Osteoblast (primary cell): Measurements from ENCODE around the gene GRWD1. TPM values are rescaled to one million over a fixed set of nuclear protein-coding genes. Genes with fewer than 3 reads are reported as not detected.
A peak's percentile ranks its signal among the peaks of the same experiment; 100 is the strongest.

ENCODE experiments used
- DNase-seq: peaks from one replicate; pipeline ENCODE4 v3.0.0; 2011; ENCODE audit warnings: low spot score, mixed read lengths; ENCODE audit not compliant: insufficient read length; ENCODE audit errors: missing footprints
- H2AFZ ChIP-seq: 2 replicates; pipeline ENCODE4 v1.6.0; 2011; ENCODE audit warnings: mild to moderate bottlenecking, low read length
- H3K27ac ChIP-seq: 2 replicates; pipeline ENCODE4 v1.5.1; 2011; ENCODE audit warnings: mild to moderate bottlenecking, low read depth, low read length, moderate library complexity
- H3K27me3 ChIP-seq: 2 replicates; pipeline ENCODE4 v1.6.0; 2012; ENCODE audit warnings: mild to moderate bottlenecking, control low read depth, inconsistent platforms, low read length, moderate library complexity; ENCODE audit not compliant: insufficient read depth
- H3K36me3 ChIP-seq: 2 replicates; pipeline ENCODE4 v1.5.1; 2011; ENCODE audit warnings: mild to moderate bottlenecking, low read length, control low read depth, moderate library complexity; ENCODE audit not compliant: insufficient read depth
- H3K4me1 ChIP-seq: 2 replicates; pipeline ENCODE4 v1.5.1; 2011; ENCODE audit warnings: mild to moderate bottlenecking, low read length, control low read depth, moderate library complexity; ENCODE audit not compliant: insufficient read depth
- H3K4me2 ChIP-seq: 2 replicates; pipeline ENCODE4 v1.6.0; 2011; ENCODE audit warnings: mild to moderate bottlenecking, low read length; ENCODE audit not compliant: insufficient read depth
- H3K4me3 ChIP-seq: fragments of 200-600 bp; sonication (generic); 3 replicates; pipeline ENCODE4 v1.5.1; 2012; ENCODE audit warnings: mild to moderate bottlenecking, low read length, inconsistent platforms; ENCODE audit not compliant: insufficient read depth
- H3K79me2 ChIP-seq: 2 replicates; pipeline ENCODE4 v1.6.0; 2012; ENCODE audit warnings: mild to moderate bottlenecking, low read length, control low read depth, inconsistent platforms; ENCODE audit not compliant: insufficient read depth
- H3K9me3 ChIP-seq: 2 replicates; pipeline ENCODE4 v1.5.1; 2011; ENCODE audit warnings: low read depth, low read length, control low read depth
- H4K20me1 ChIP-seq: 2 replicates; pipeline ENCODE4 v1.6.0; 2012; ENCODE audit warnings: mild to moderate bottlenecking, low read length, control low read depth; ENCODE audit not compliant: insufficient read depth
- total RNA-seq: library from RNA; depleted of rRNA; stranded (reverse); fragments of >200 nt; gene quantifications from 2 replicates; pipeline ENCODE4 v1.2.3, GENCODE V29; 2012
- TF ChIP-seq, protein P1 (sequence below): IDR thresholded peaks from 2 replicates; pipeline ENCODE4 v1.5.1; 2011; ENCODE audit warnings: mild to moderate bottlenecking, low read depth, low read length, moderate library complexity; ENCODE audit errors: extremely low read depth

GRWD1 gene
- total RNA-seq, 1 donor = 25.0 TPM

GRCh38 chr19:48497728-48498594 is 52.2 kb downstream of the GRWD1 start:
- DNase-seq = peak; percentile 82
- Histone ChIP-seq H3K36me3 (no peaks in the 10 kb centered on the region), H2AFZ (no peak overlapping the region), H3K9me3 (no peaks in the 10 kb centered on the region), H3K4me2 (no peak overlapping the region), H3K27ac (no peak overlapping the region), H3K4me1 (no peaks in the 10 kb centered on the region), H3K4me3 (no peak overlapping the region), H3K79me2 (no peaks in the 10 kb centered on the region), H4K20me1 (peaks cover 5% of the 10 kb centered on the region), H3K27me3 (peaks cover 35% of the 10 kb centered on the region)
- TF ChIP-seq, protein P1, sequence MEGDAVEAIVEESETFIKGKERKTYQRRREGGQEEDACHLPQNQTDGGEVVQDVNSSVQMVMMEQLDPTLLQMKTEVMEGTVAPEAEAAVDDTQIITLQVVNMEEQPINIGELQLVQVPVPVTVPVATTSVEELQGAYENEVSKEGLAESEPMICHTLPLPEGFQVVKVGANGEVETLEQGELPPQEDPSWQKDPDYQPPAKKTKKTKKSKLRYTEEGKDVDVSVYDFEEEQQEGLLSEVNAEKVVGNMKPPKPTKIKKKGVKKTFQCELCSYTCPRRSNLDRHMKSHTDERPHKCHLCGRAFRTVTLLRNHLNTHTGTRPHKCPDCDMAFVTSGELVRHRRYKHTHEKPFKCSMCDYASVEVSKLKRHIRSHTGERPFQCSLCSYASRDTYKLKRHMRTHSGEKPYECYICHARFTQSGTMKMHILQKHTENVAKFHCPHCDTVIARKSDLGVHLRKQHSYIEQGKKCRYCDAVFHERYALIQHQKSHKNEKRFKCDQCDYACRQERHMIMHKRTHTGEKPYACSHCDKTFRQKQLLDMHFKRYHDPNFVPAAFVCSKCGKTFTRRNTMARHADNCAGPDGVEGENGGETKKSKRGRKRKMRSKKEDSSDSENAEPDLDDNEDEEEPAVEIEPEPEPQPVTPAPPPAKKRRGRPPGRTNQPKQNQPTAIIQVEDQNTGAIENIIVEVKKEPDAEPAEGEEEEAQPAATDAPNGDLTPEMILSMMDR = no peak

- peaks cover 35% of the 10 kb centered on the region for H3K27me3 ChIP-seq
- DNase-seq = peak; percentile 75
- H3K9me3 ChIP-seq = no peaks in the 10 kb centered on the region
- no peak overlapping the region for H3K4me2 ChIP-seq
- TF ChIP-seq, protein P1 = no peak
- no peaks in the 10 kb centered on the region for H3K4me1 ChIP-seq
- H3K27ac ChIP-seq = no peak overlapping the region
- H3K79me2 ChIP-seq = no peaks in the 10 kb centered on the region
- peaks cover 5% of the 10 kb centered on the region for H4K20me1 ChIP-seq
- no peaks in the 10 kb centered on the region for H3K36me3 ChIP-seq
- no peak overlapping the region for H2AFZ ChIP-seq
- no peak overlapping the region for H3K4me3 ChIP-seq
Measured at GRCh38 chr19:48498595-48499311, 53.0 kb downstream of the GRWD1 start.

DNA sequence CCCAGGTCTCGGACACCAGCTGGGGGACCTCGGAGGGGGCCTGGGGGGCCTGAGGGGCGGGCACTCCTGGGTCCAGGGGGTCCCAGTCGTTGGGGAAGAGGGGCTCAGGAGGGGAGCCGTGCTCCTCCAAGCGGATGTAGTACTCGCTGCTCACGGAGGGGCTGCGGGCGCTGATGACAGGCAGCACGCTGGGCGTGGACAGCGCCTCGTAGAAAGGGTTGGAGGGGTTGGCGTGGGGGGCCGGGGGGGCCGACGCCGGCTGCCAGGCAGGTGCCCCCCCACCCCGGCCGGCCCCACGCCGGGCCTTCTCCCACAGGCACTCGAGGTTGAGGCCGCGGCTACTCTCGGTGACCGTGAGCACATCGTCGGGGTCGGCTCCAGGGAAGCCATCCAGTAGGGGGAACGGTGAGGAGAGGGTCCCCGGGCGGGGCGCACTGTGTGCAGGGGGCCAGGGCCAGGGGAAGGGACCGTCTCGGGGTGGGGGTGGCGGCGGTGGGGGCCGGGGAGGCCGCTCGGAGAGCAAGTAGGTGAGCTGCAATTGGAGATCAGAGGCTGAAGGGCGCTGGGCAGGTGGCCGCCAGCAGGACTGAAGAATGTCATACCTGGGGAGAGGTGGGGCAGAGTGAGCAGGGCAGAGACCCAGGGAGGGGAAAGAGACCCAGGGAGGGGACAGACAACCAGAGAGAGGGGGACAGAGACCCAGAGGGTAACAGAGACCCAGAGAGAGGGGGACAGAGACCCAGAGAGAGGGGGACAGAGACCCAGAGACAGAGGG is 53.7 kb downstream of the GRWD1 start:
- DNase-seq = peak; percentile 52
- H3K36me3 ChIP-seq = no peaks in the 10 kb centered on the region
- H3K9me3 ChIP-seq = no peaks in the 10 kb centered on the region
- no peak overlapping the region for H3K4me2 ChIP-seq
- no peak overlapping the region for H3K27ac ChIP-seq
- H3K27me3 ChIP-seq = peaks cover 35% of the 10 kb centered on the region
- H3K4me1 ChIP-seq = no peaks in the 10 kb centered on the region
- peaks cover 5% of the 10 kb centered on the region for H4K20me1 ChIP-seq
- TF ChIP-seq, protein P1 = no peak
- no peak overlapping the region for H2AFZ ChIP-seq
- no peaks in the 10 kb centered on the region for H3K79me2 ChIP-seq
- no peak overlapping the region for H3K4me3 ChIP-seq
